ENCODE results near the gene PTMS.

The PTMS gene

GRCh38 chr12:6772726-6773589, 6.8 kb downstream of the PTMS start:
- no peak for DNase-seq

GRCh38 chr12:6773590-6774351, 7.6 kb downstream of the PTMS start:
- DNase-seq, result peak; percentile 49

- DNase-seq, result no peak
These were observed 8.4 kb downstream of the PTMS start for GRCh38 chr12:6774499-6775062.

- no peak for DNase-seq
These were observed 9.3 kb downstream of the PTMS start for GRCh38 chr12:6775185-6776174.

- DNase-seq, result no peak
These were observed 11.2 kb downstream of the PTMS start for GRCh38 chr12:6777386-6777785.

- DNase-seq, result no peak
These were observed 12.0 kb downstream of the PTMS start for GRCh38 chr12:6778217-6778573.

GRCh38 chr12:6778574-6779550, 12.7 kb downstream of the PTMS start:
- peak; percentile 87 for DNase-seq

GRCh38 chr12:6779708-6780432, 13.7 kb downstream of the PTMS start:
- no peak for DNase-seq

- DNase-seq, result no peak
These were observed 14.4 kb downstream of the PTMS start for GRCh38 chr12:6780573-6780972.

GRCh38 chr12:6782119-6782518, 16.0 kb downstream of the PTMS start:
- no peak for DNase-seq

GRCh38 chr12:6782850-6783566, 16.8 kb downstream of the PTMS start:
- no peak for DNase-seq

- DNase-seq, result no peak
These were observed 17.7 kb downstream of the PTMS start for GRCh38 chr12:6783828-6784227.

- DNase-seq, result no peak
These were observed 18.1 kb downstream of the PTMS start for GRCh38 chr12:6784296-6784695.

- DNase-seq, result no peak
These were observed 18.6 kb downstream of the PTMS start for GRCh38 chr12:6784761-6785160.

GRCh38 chr12:6786416-6787094, 20.4 kb downstream of the PTMS start:
- DNase-seq, result no peak

- DNase-seq, result no peak
These were observed 21.1 kb downstream of the PTMS start for GRCh38 chr12:6787309-6787708.

GRCh38 chr12:6788972-6789924, 23.1 kb downstream of the PTMS start, which contains the start of gene CD4:
CD4 (plus strand) TSS chr12:6789528; CDS start chr12:6800139, 10,611 bp downstream.
- peak; percentile 71 for DNase-seq
